ENCODE results near the gene PEDS1.
"Not testable (repeated sequence)": the region's sequence is repeated elsewhere in the genome, so short reads cannot be mapped to it uniquely, and the experiment has no call there.

Gene PEDS1

GRCh38 chr20:50172347-50173013, 19.0 kb upstream of the PEDS1 start:
- Histone ChIP-seq H3K4me1 (ENCODE audit: control insufficient read depth in 1 of 2, insufficient read depth in 1 of 2, low read depth in 1 of 2, low read length in 1 of 2) (peaks cover 14 to 20% of the 10 kb centered on the region in 2 experiments), H3K9me3 (no peaks in the 10 kb centered on the region), H3K27me3 (peaks cover 16% of the 10 kb centered on the region), H3K4me3 (ENCODE audit: low read depth in 1 of 2, low read length in 1 of 2) (peak overlapping the region; percentile 35 to 60), H3K36me3 (no peaks in the 10 kb centered on the region), H3K27ac (no peak overlapping the region)
- TF ChIP-seq CTCF (IDR thresholded peaks at IDR 0.05): no peak

GRCh38 chr20:50170549-50171220, 17.2 kb upstream of the PEDS1 start:
- no peak for TF ChIP-seq CTCF (IDR thresholded peaks at IDR 0.05)
- Histone ChIP-seq H3K9me3 (no peaks in the 10 kb centered on the region), H3K4me1 (ENCODE audit: control insufficient read depth in 1 of 2, insufficient read depth in 1 of 2, low read depth in 1 of 2, low read length in 1 of 2) (peaks cover 22 to 28% of the 10 kb centered on the region in 2 experiments), H3K27ac (no peak overlapping the region), H3K4me3 (ENCODE audit: low read depth in 1 of 2, low read length in 1 of 2) (no peak overlapping the region), H3K36me3 (no peaks in the 10 kb centered on the region), H3K27me3 (peaks cover 20% of the 10 kb centered on the region)

GRCh38 chr20:50169329-50169823, 15.9 kb upstream of the PEDS1 start:
- H3K4me1 ChIP-seq (ENCODE audit: control insufficient read depth in 1 of 2, insufficient read depth in 1 of 2, low read depth in 1 of 2, low read length in 1 of 2): peaks cover 25 to 30% of the 10 kb centered on the region in 2 experiments

GRCh38 chr20:50165684-50166554, 12.4 kb upstream of the PEDS1 start:
- Histone ChIP-seq H3K4me3 (ENCODE audit: low read depth in 1 of 2, low read length in 1 of 2) (peak overlapping the region; percentile 36 to 43), H3K27me3 (peaks cover 4% of the 10 kb centered on the region), H3K9me3 (no peaks in the 10 kb centered on the region), H3K4me1 (ENCODE audit: control insufficient read depth in 1 of 2, insufficient read depth in 1 of 2, low read depth in 1 of 2, low read length in 1 of 2) (peaks cover 15 to 17% of the 10 kb centered on the region in 2 experiments), H3K27ac (no peak overlapping the region), H3K36me3 (no peaks in the 10 kb centered on the region)
- no peak for TF ChIP-seq CTCF (IDR thresholded peaks at IDR 0.05)

More at GRCh38 chr20:50169329-50169823, 15.9 kb upstream of the PEDS1 start:
- TF ChIP-seq CTCF (IDR thresholded peaks at IDR 0.05): peak; percentile 98
- peaks cover 20% of the 10 kb centered on the region for H3K27me3 ChIP-seq
- no peaks in the 10 kb centered on the region for H3K36me3 ChIP-seq
- no peaks in the 10 kb centered on the region for H3K9me3 ChIP-seq
- H3K4me3 ChIP-seq (ENCODE audit: low read depth in 1 of 2, low read length in 1 of 2): no peak overlapping the region
- H3K27ac ChIP-seq: no peak overlapping the region

GRCh38 chr20:50163570-50164317, 10.2 kb upstream of the PEDS1 start:
- Histone ChIP-seq H3K27ac (no peak overlapping the region), H3K9me3 (no peaks in the 10 kb centered on the region), H3K36me3 (no peaks in the 10 kb centered on the region), H3K4me1 (ENCODE audit: control insufficient read depth in 1 of 2, insufficient read depth in 1 of 2, low read depth in 1 of 2, low read length in 1 of 2) (peaks cover 9 to 17% of the 10 kb centered on the region in 2 experiments), H3K4me3 (ENCODE audit: low read depth in 1 of 2, low read length in 1 of 2) (no peak overlapping the region), H3K27me3 (peaks cover 4% of the 10 kb centered on the region)
- no peak for TF ChIP-seq CTCF (IDR thresholded peaks at IDR 0.05)

GRCh38 chr20:50161494-50161893, 8.0 kb upstream of the PEDS1 start:
- not testable (repeated sequence) for H3K9me3 ChIP-seq; H3K36me3 ChIP-seq; H3K27me3 ChIP-seq; H3K27ac ChIP-seq; H3K4me3 ChIP-seq (ENCODE audit: low read depth in 1 of 2, low read length in 1 of 2)
- H3K4me1 ChIP-seq (ENCODE audit: control insufficient read depth in 1 of 2, insufficient read depth in 1 of 2, low read depth in 1 of 2, low read length in 1 of 2): peaks cover 9 to 17% of the 10 kb centered on the region in 2 experiments
